Amniotic epithelial cell (primary cell): ENCODE measurements around the gene TRIP4.
A peak's percentile ranks its signal among the peaks of the same experiment; 100 is the strongest.

Experiments
- DNase-seq: peaks from one replicate; pipeline ENCODE4 v3.0.0-alpha.2; 2010; ENCODE audit warnings: low read depth

TRIP4 gene

DNA sequence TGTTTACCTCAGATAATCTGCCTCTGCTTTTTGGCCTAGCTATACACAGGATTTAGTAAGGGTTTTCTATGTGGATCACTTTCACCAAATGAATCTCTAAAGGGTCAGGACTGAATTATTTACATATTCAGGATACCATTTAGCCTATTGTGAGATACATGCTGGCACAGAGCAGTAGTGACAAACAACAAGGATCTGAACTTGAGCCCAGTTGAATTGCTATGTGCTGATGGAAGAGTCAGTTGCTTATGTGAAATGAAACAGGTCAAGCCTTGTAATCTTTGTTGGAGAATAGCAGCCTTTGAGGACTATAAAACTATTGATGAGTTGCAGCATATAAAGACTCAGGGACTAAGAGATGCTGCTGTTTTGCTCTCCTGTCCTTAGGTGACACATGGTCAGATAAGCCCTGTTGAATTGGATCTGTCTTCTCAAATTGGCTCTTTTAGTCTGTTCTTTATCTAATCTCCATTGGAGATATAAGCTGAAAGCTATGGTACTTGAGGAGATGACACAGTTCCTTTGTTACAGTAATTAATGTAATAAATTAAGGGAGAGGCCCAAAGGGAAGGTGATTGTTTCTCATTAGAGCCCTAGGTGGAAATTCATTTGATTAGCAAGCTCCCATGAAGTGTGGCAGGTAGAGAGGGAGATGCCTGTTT is 103.1 kb downstream of the TRIP4 start:
- no peak for DNase-seq

DNA sequence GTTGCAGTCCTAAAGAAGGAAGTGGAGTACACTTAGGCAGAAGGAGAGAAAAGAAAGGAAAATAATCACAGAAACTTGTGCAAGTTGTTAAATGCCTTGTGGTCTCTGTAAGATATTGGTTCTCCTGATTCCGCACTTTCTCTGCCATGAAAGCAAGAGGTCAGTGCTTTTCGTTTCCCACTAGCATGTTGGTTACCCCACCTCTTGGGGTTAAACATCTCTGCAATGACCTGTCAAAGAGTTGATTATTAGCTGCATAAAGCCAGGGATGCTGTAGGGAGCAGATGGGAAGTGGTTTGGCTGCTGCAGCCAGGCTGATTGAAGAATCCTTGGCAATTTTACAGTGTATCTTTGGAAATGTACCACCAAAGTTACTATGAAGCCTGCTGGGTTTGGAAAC is 106.0 kb downstream of the TRIP4 start:
- no peak for DNase-seq

DNA sequence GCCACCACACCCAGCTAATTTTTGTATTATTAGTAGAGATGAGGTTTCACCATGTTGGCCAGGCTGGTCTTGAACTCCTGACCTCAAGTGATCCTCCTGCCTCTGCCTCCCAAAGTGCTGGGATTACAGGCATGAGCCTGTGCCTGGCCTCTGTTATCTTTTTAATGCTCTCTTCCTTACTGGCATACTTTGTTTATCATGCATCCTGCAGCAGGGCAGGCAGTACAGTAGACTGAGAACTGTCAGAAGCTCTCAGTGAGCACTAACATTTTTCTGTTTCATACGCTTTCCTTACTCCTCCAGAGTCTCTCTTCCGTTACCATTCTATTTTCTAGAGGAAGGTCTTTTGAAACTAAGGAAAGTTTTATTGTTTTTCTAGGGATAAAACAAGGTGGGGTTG is 108.3 kb downstream of the TRIP4 start:
- peak; percentile 60 for DNase-seq

DNA sequence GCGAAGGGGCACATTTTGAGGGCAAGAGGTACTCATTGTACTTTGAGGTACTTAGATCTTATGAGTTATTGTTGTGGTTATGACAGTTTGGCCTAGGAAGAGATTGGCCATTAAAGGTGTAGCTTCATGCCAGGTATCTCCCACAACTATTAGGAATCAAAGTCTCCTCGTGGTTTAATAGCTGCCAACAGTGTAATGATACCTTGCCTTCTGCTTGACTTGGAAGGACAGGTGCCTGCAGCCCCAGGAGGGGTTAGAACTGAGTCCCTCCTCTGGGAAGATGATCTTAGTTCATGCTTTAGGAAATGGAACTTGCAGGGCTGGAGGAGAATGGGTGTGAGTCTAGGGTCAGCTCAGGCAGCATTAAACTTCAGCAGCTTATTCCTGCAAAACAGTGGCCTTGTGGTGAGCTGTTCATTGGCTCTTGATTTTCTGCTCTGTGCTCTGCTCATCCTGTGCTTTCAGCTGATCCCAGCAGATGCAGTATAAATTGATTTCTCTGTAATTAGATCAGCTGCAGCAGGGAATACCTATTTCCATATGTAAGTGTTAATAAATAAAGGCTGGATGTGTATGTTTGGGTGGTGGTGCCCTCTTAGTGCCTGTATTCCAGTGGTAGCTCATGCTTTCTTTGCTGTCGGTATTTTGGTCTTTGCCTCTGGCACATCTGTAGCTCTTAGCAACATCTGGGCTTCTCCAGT is 113.2 kb downstream of the TRIP4 start:
- DNase-seq: no peak

DNA sequence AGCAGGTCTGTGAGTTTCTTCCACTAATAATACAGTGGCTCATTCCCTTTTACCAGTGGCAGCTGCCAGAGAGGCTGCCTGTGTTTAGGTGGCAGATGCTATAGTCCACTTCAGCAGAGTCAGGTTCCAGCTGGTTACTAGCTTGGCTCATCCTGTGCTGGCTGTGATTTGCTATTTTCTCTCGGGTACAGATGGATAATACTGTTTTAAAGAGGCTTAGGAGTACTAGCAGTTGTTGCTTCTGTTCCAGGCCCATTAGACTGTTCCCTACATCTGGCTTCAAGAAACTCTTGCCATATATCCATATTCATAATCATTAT is 113.7 kb downstream of the TRIP4 start:
- DNase-seq: no peak

DNA sequence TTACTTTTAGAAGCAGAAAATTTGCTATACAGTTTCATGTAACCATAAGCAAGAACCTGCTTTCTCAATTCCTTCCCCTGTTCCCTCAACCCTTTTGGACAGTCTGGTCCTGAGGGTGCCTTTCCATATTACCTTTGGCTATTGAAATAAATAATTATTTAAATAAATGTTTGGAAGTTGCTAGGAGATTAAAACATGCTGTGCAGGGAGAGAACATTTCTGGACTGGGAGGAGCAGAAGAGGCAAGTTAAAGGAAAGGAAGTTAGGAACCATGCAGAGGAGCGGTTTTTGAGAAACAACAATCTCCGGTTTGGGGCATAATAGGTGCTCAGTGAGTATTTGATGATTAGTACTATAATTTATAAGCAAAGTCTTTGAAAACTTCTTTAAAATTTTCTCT is 114.5 kb downstream of the TRIP4 start:
- no peak for DNase-seq

DNA sequence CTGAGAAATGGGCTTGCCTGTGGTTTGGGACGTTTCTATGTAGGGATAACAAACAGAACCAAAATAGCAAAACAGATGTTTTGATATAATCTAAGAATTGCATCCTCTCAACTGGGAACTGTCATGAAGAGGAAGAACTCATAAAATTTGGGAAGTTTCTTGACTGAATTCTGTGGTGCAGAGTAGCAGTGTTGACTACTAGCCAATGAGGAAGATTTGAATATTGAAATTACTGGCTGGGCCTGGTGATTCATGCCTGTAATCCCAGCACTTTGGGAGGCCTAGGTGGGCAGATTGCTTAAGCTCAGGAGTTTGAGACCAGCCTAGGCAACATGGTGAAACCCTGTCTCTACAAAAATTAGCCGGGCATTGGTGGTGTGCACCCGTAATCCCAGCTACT is 114.9 kb downstream of the TRIP4 start:
- DNase-seq: peak; percentile 49

DNA sequence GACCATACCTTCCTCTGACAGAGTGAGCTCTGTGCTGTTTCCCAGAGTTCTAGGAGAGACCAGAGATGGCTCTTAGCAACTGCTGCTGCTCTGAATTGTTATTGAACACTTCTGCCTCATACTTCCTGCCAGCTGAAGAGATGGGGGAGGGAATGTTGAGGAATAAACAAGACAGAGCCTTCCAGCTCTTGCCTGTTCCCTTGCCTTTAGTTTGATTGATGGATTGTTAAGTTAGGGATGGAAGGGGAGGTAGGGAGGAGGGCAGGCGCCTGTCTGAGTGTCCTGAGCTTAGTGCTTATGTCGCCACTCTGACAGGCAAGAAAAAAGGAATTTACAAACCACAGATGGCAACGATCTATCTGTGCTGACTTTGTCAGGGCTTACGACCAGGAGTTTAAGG is 115.6 kb downstream of the TRIP4 start:
- peak; percentile 82 for DNase-seq

DNA sequence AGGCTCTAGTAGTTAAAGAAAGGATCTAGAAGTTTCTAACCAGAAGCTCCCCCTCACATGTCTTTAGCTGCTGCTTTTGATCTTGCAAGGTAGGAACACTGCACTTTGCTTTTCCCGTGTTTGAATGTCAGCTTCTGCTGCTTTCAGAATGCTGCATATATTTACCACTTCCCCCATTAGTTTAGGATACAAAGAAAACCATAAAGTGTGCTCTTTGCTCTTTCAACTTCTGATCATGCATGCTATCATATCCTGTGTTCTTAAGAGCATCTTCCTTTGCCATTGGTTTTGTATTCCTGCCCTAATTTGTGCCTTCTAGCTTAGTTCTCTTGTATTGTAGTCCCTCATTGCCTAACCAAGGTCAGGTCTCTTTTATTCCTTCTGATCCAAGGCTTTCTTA is 116.0 kb downstream of the TRIP4 start:
- DNase-seq: no peak
